GM21529 (cell line): ENCODE measurements around the gene C19orf25.

Experiments used
- ATAC-seq: cut with Tn5 transposase; IDR thresholded peaks from one replicate; pipeline ENCODE4 v1.9.1; 2021; ENCODE audit not compliant: unreplicated experiment

Gene C19orf25

DNA sequence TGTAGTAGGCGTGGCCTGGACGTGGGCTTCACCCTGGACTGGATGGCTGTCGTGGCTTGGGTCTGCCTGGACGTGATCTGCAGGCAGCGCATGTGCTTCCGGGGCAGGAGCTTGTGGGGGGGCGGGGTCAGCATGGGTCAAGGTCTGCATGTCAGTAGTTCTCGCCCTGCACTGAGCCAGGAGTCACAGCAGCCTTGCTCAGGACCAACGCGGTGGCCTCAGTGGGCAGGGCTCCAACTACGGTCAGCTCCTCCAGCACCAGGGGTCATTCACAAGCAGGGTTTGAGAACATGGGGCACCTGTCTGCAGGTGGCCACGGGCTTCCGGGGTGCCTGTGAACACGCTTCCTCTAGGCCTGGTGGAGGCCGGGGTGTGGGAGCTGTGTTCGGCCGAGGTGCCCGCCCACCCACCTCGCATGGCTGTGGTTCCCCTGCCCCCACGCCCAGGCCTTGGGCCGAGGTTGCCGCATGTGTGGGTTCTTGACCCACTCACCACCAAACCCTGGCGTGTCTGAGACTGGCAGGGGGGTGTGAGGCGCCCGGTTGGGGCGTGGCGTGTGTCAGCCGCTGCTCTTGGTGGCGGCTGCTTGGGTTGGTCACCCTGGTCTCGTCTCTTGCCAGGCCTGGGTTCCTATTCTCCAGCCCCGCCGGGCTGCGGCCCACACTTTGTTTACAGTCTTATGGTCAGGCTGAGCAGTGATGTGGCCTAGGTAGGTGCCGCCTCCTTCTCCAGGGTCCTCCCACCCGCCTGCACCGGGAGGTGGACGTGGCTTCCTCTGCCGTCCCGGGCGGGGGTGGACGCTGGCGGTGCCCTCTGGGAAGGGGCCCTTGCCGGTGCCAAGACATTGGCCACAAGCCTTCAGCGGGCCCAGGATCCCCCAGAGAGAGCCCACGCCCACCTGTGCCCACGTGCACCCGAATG is 45.6 kb downstream of the C19orf25 start:
- no peak for ATAC-seq

DNA sequence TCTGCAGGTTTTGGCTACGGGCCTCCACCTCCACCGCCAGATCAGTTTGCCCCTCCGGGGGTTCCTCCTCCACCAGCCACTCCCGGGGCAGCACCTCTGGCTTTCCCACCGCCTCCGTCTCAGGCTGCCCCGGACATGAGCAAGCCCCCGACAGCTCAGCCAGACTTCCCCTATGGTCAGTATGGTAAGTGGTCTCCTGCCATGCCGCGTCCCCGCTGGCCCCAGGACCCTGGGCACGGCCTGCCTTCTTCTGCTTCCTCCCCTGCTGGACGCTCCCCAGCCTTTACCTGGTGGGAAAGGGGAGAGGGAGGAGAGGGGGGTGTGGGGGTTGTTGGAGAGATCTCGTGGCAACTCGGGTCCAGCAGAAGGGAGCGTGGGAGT is 46.5 kb downstream of the C19orf25 start:
- no peak for ATAC-seq

- no peak for ATAC-seq
Observed at GRCh38 chr19:1431759-1432506, 47.1 kb downstream of the C19orf25 start.

- no peak for ATAC-seq
Observed at GRCh38 chr19:1430246-1430645, 48.8 kb downstream of the C19orf25 start.

DNA sequence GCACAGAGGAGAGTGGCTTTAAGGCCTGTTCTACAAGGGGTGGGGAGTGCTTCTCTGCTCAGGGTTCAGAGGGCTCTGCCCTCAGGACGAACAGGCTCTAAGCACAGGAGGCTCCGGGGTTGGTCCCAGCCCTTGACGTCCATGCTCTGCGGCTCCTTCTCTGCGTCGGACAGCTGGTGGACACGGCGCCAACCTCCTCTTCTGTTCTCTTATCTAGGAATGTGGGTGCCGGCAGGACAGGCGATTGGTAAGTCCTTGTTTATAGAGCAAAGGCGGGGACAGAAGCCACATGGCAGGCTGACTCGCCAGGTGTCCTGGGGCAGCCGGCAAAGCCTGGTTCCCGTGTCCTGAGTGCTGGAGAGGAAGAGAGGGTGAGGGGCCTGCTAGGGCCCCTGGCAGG is 49.3 kb downstream of the C19orf25 start:
- no peak for ATAC-seq

GRCh38 chr19:1428738-1429391 is 50.1 kb downstream of the C19orf25 start:
- ATAC-seq: no peak

DNA sequence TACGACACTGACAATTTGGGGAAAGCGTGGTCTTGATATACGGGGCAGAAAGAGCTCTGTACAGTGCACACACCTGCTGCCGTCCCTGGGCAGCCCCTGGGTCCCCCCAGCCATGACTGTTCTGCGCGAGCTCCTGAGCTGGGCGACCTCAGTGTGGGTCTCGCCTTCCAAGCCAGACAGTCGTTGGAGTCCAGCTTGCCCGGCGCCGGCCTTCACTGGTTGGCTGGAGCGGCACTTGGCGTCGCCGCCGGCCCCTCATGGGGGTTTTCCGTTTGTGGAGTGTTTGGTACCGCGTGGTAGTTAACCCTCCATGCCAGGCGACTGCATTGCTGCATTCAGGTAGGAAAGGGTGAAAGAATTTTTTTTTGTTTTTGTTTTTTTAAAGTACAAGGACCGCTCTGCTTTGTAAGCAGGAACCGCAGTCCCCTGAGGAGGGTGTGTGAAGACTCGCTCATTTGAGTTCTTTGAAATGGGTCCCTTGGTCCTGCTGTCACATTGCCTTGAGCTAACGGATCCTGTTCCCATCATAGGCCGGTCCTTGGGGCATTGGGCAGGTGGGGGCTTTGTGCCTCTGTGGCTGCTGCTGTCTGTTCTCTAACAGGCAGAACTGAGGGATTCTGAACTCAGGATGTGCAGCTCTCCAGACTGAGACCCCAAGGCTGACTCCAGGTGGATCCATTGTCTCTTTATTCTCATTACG is 51.6 kb downstream of the C19orf25 start:
- no peak for ATAC-seq

- ATAC-seq: no peak
Observed at GRCh38 chr19:1426736-1427135, 52.3 kb downstream of the C19orf25 start.

DNA sequence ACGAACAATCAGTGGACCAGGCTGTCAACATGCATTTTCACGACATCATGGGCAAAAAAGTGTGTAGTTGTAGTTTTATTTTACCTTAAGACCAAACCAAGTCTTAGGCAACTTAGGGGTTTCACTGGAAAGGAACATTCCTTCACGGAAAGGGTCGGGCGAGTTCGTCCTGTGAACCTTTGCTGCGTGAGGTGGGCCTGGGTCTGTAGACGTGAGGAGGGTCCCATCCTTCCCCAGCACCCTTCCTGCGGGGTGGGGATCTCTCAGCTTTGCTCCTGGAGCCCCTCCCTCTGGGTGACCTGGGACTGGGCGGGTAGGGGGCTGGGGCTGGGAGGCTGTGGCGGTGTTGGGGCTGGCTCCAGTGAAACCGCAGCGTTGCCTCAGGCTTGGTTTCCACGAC is 53.1 kb downstream of the C19orf25 start:
- no peak for ATAC-seq

DNA sequence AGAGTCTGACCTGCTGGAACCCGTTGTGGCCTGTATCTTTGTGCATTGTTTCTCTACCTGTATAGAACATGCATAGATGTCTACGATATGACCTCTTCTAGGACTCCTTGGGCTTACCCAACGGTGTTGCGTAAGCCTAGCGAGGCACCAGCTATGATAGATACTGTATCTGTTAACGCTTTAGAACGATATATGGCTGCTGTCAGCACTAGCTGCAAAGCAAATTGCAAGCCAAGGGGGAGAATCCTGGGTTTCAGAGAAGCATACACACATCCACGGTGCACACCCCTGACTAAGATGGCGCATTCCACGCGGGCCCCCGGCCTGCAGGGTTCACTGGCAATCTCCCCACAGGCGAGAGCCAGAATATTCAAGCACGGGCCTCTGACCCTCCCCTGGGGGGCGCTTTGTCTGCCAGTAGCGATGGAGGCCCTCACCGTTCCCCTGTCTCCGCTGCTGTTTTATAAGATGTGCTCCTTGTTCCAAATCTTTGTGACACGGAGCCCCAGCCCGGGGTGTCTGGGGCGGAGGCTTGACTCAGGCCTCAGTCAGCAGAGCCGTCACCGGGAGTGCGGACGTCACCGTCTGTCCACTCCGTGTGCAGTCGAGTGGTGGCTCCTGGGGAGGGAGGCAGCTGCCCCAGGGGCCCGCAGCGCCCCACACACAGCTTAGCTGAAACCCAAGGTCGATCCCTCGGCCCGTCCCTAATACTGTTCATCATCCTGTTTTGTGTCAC is 53.7 kb downstream of the C19orf25 start:
- ATAC-seq: no peak

DNA sequence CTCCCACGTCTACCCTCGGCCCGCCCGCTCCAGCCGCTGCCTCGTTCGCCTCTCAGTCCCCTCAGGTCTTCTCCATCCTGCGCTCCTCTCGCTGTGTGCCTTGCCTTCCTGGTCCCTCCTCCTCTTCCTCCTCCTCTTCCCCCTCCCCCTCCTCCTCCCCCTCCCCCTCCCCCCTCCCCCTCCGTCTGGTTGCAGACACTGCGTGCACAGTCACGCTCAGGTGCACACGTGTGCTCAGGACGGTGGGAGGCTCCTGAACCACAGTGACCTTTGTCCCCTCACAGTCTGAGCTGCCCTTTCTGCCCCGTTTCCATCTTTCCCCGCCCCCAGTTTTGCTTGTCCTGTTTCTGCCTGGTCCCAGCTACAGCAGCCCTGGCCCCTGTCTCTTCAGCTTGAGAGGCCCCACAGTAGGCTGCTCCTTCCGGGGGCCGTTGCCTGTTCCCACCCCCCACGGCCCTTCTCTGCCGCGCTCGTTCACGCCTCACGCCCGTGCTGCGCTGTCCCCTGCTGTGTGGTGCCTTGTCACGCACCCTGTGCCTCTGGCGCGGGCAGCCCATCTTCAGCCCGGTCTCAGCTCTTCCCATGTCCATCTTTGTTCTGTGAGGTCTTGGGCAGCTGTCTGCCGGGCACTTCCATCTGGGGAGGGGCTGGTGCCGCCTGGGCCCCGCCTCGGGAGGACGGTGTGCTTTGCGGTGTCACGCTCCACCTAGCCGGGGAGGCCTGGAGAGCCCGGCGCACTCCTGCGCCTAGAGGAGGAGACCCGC is 54.6 kb downstream of the C19orf25 start:
- no peak for ATAC-seq

GRCh38 chr19:1423436-1424191 is 55.4 kb downstream of the C19orf25 start:
- ATAC-seq: no peak
